HEK293 (cell line): ENCODE data around the gene BACH2.
"Not testable (repeated sequence)": the region's sequence is repeated elsewhere in the genome, so short reads cannot be mapped to it uniquely, and the experiment has no call there.

Source experiments
- CTCF ChIA-PET: fragments of 350-600 bp; formaldehyde crosslinking; extraction: SDS; loops from one replicate; lab custom pipeline; 2021; ENCODE audit warnings: antibody characterized with exemption; lab: Yijun Ruan, JAX
- POLR2A ChIA-PET: fragments of 300-600 bp; formaldehyde crosslinking; extraction: SDS; loops from one replicate; lab custom pipeline; 2020; ENCODE audit warnings: antibody characterized with exemption, inconsistent platforms; lab: Yijun Ruan, JAX
- H3K27ac ChIP-seq: fragments of 200-500 bp; sonication (Bioruptor generic); 2 replicates; pipeline ENCODE4 v1.5.1; 2014; ENCODE audit warnings: low read depth, low read length, control low read depth, inconsistent platforms; ENCODE audit errors: extremely low read depth
- H3K36me3 ChIP-seq, 2 experiments: fragments of 200-500 bp in 1 of 2; sonication (Bioruptor generic) in 1 of 2; 1 replicate in 1 of 2; 2 replicates in 1 of 2; pipeline ENCODE4 v1.5.1; 2014 to 2017; ENCODE audit warnings: inconsistent platforms in 2 of 2, low read length in 2 of 2; ENCODE audit not compliant: control insufficient read depth in 2 of 2, insufficient read depth in 1 of 2
- H3K4me1 ChIP-seq: fragments of 200-500 bp; sonication (Bioruptor generic); 2 replicates; pipeline ENCODE4 v1.5.1; 2014; ENCODE audit warnings: mild to moderate bottlenecking, low read length, inconsistent platforms; ENCODE audit not compliant: control insufficient read depth, insufficient read depth
- H3K4me3 ChIP-seq: 2 replicates; pipeline ENCODE4 v1.5.1; 2011; ENCODE audit warnings: low read depth, mild to moderate bottlenecking, control low read depth, low read length, moderate library complexity
- H3K9me3 ChIP-seq: fragments of 200-500 bp; sonication (Bioruptor generic); 2 replicates; pipeline ENCODE4 v1.5.1; 2014; ENCODE audit warnings: low read depth, low read length, inconsistent platforms; ENCODE audit not compliant: control insufficient read depth, insufficient read depth
- BCL6B ChIP-seq: fragments of 450-650 bp; formaldehyde crosslinking; IDR thresholded peaks from 2 replicates; pipeline ENCODE4 v1.5.1; 2017; ENCODE audit warnings: missing biosample characterization, missing genetic modification characterization
- GLIS1 ChIP-seq: fragments of 450-650 bp; formaldehyde crosslinking; IDR thresholded peaks from 2 replicates; pipeline ENCODE4 v1.5.1; 2016; ENCODE audit warnings: missing biosample characterization, missing genetic modification characterization
- INSM2 ChIP-seq: fragments of 450-650 bp; formaldehyde crosslinking; IDR thresholded peaks from 2 replicates; pipeline ENCODE4 v1.5.1; 2016; ENCODE audit warnings: missing biosample characterization, missing genetic modification characterization
- PRDM6 ChIP-seq: fragments of 450-650 bp; formaldehyde crosslinking; IDR thresholded peaks from 2 replicates; pipeline ENCODE4 v1.5.1; 2017; ENCODE audit warnings: missing biosample characterization, missing genetic modification characterization
- REPIN1 ChIP-seq: fragments of 450-650 bp; formaldehyde crosslinking; IDR thresholded peaks from 2 replicates; pipeline ENCODE4 v1.5.1; 2017; ENCODE audit warnings: missing biosample characterization, missing genetic modification characterization, low read depth
- SCRT1 ChIP-seq: fragments of 450-650 bp; formaldehyde crosslinking; IDR thresholded peaks from 2 replicates; pipeline ENCODE4 v1.5.1; 2016; ENCODE audit warnings: missing biosample characterization, missing genetic modification characterization, borderline replicate concordance
- SCRT2 ChIP-seq: fragments of 450-650 bp; formaldehyde crosslinking; IDR thresholded peaks from 2 replicates; pipeline ENCODE4 v1.5.1; 2016; ENCODE audit warnings: missing biosample characterization, missing genetic modification characterization
- SP7 ChIP-seq: fragments of 450-650 bp; formaldehyde crosslinking; IDR thresholded peaks from 2 replicates; pipeline ENCODE4 v1.5.1; 2016; ENCODE audit warnings: missing biosample characterization, missing genetic modification characterization
- ZFP37 ChIP-seq: fragments of 450-650 bp; formaldehyde crosslinking; IDR thresholded peaks from 2 replicates; pipeline ENCODE4 v1.5.1; 2016; ENCODE audit warnings: missing biosample characterization, missing genetic modification characterization
- ZNF121 ChIP-seq: fragments of 450-650 bp; formaldehyde crosslinking; IDR thresholded peaks from 2 replicates; pipeline ENCODE4 v1.5.1; 2016; ENCODE audit warnings: missing biosample characterization, missing genetic modification characterization
- ZNF146 ChIP-seq: fragments of 450-650 bp; formaldehyde crosslinking; IDR thresholded peaks from 2 replicates; pipeline ENCODE4 v1.5.1; 2016; ENCODE audit warnings: missing biosample characterization, missing genetic modification characterization
- ZNF211 ChIP-seq: fragments of 450-650 bp; formaldehyde crosslinking; IDR thresholded peaks from 2 replicates; pipeline ENCODE4 v1.5.1; 2016; ENCODE audit warnings: low read depth, missing biosample characterization, missing genetic modification characterization
- ZNF248 ChIP-seq: fragments of 450-650 bp; formaldehyde crosslinking; IDR thresholded peaks from 2 replicates; pipeline ENCODE4 v1.5.1; 2017; ENCODE audit warnings: missing biosample characterization, missing genetic modification characterization
- ZNF266 ChIP-seq: fragments of 450-650 bp; formaldehyde crosslinking; IDR thresholded peaks from 2 replicates; pipeline ENCODE4 v1.5.1; 2016; ENCODE audit warnings: missing biosample characterization, missing genetic modification characterization, low read depth
- ZNF514 ChIP-seq: fragments of 450-650 bp; formaldehyde crosslinking; IDR thresholded peaks from 2 replicates; pipeline ENCODE4 v1.5.1; 2016; ENCODE audit warnings: missing biosample characterization, missing genetic modification characterization
- ZNF549 ChIP-seq: fragments of 450-650 bp; IDR thresholded peaks from 2 replicates; pipeline ENCODE4 v1.5.1; 2018; ENCODE audit warnings: missing biosample characterization, missing genetic modification characterization, mild to moderate bottlenecking, inconsistent platforms, moderate library complexity
- ZNF580 ChIP-seq: fragments of 450-650 bp; formaldehyde crosslinking; IDR thresholded peaks from 2 replicates; pipeline ENCODE4 v1.5.1; 2016; ENCODE audit warnings: missing biosample characterization, missing genetic modification characterization
- ZNF701 ChIP-seq: fragments of 450-650 bp; formaldehyde crosslinking; IDR thresholded peaks from 2 replicates; pipeline ENCODE4 v1.5.1; 2016; ENCODE audit warnings: missing biosample characterization, missing genetic modification characterization
- ZNF830 ChIP-seq: fragments of 450-650 bp; IDR thresholded peaks from 2 replicates; pipeline ENCODE4 v1.5.0; 2018; ENCODE audit warnings: missing biosample characterization, missing genetic modification characterization, low read depth, mild to moderate bottlenecking, moderate library complexity
- ZNF837 ChIP-seq: fragments of 450-650 bp; formaldehyde crosslinking; IDR thresholded peaks from 2 replicates; pipeline ENCODE4 v1.5.1; 2016; ENCODE audit warnings: missing biosample characterization, missing genetic modification characterization

BACH2 gene

GRCh38 chr6:90168693-90169131 lies 127.9 kb downstream of the BACH2 start (continued):
- TF ChIP-seq ZNF549 (tag by site-specific recombination), result no peak
- TF ChIP-seq ZNF837, result no peak
- TF ChIP-seq SP7 (tag by site-specific recombination), result peak; percentile 74
- no peak for TF ChIP-seq ZNF248 (tag by site-specific recombination)
- TF ChIP-seq SCRT1 (tag by site-specific recombination), result peak; percentile 51; the same call in 1 of the 2 replicates
- TF ChIP-seq ZNF266 (tag by site-specific recombination), result no peak
- TF ChIP-seq ZNF514, result no peak
- 0 out of 2 replicates have a peak, but pooled peaks have one; percentile 19 for TF ChIP-seq ZFP37

GRCh38 chr6:90167514-90168379 lies 128.9 kb downstream of the BACH2 start:
- Histone ChIP-seq H3K27ac (no peak overlapping the region), H3K4me1 (peaks cover 8% of the 10 kb centered on the region; the same call in 1 of the 2 replicates), H3K36me3 (no peaks in the 10 kb centered on the region), H3K4me3 (no peak overlapping the region), H3K9me3 (no peaks in the 10 kb centered on the region)
- no peak for TF ChIP-seq REPIN1 (tag by site-specific recombination)
- no peak for TF ChIP-seq INSM2 (tag by site-specific recombination)
- no peak for TF ChIP-seq GLIS1 (tag by site-specific recombination)
- no peak for TF ChIP-seq ZNF701
- TF ChIP-seq ZNF211 (tag by site-specific recombination), result no peak
- TF ChIP-seq ZNF830 (tag by site-specific recombination), result no peak
- peak; percentile 91 for TF ChIP-seq ZNF121 (tag by site-specific recombination)
- peak; percentile 46; the same call in 1 of the 2 replicates for TF ChIP-seq PRDM6 (tag by site-specific recombination)
- peak; percentile 66; the same call in 1 of the 2 replicates for TF ChIP-seq BCL6B (tag by site-specific recombination)
- ChIA-PET CTCF (interaction anchor here (1.1 kb wide), 1 partner anchor 12 kb away, joined by 3 read pairs; no protein-coding TSS in a partner anchor), POLR2A (no interaction called here)

GRCh38 chr6:90166155-90166924 lies 130.3 kb downstream of the BACH2 start:
- H3K4me1 ChIP-seq, H3K9me3 ChIP-seq: not testable (repeated sequence)
- peak; percentile 85 for TF ChIP-seq SCRT2
- TF ChIP-seq ZNF146 (tag by site-specific recombination), result peak; percentile 96
- TF ChIP-seq ZNF580 (tag by site-specific recombination), result peak; percentile 47; the same call in 1 of the 2 replicates
- TF ChIP-seq SCRT1 (tag by site-specific recombination), result peak; percentile 66
- TF ChIP-seq, all 188 proteins: peak for 4; not testable (repeated sequence) for 184
- H3K27ac ChIP-seq, H3K4me3 ChIP-seq, H3K36me3 ChIP-seq, POLR2A ChIA-PET: not testable (repeated sequence)
- CTCF ChIA-PET, result interaction anchor here (1.1 kb wide), 1 partner anchor 13 kb away, joined by 3 read pairs; no protein-coding TSS in a partner anchor
